Effector CD8-positive, alpha-beta T cell (primary cell): ENCODE measurements around the gene PNPLA1.

Source experiments
- DNase-seq: peaks from one replicate; lab custom pipeline; 2025; lab: John Stamatoyannopoulos, UW

Gene PNPLA1

DNA sequence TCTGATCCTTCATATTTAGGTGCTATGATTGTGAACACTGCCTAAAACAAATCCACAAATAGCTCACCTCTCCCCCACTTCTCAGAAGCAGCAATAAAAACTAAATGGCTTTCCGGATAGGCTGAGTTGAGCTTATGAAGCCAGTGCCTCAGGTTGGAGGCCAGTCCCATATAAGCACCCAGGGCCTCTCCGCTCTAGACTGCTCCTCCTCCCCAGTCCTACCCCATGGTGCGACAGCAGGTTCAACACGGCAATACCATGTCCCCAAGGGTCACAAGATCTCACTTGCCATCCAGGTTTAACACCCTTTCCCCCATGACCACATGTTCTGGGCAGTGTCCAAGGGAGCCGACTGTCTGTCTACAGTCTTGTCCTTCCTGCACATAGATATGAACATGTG, 46.1 kb downstream of the PNPLA1 start:
- no peak for DNase-seq

DNA sequence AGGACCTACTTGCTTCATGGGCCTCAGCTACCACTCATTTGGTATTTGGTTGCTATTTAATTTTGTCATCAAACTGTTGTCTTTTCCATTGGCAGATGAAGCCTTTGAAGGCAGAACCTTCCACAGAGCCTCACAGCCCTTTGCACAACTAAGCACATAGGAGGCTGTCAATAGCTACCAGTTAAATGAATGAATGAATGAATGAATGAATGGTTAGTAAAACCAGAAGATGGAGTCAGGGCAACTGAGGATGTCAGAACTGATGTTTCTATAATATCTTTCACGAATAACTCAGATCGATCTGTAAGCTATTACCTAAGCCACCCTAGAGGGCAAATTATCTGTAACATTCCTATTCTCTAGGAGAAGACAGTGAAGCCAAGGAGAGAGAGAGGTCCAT, 47.8 kb downstream of the PNPLA1 start:
- no peak for DNase-seq

DNA sequence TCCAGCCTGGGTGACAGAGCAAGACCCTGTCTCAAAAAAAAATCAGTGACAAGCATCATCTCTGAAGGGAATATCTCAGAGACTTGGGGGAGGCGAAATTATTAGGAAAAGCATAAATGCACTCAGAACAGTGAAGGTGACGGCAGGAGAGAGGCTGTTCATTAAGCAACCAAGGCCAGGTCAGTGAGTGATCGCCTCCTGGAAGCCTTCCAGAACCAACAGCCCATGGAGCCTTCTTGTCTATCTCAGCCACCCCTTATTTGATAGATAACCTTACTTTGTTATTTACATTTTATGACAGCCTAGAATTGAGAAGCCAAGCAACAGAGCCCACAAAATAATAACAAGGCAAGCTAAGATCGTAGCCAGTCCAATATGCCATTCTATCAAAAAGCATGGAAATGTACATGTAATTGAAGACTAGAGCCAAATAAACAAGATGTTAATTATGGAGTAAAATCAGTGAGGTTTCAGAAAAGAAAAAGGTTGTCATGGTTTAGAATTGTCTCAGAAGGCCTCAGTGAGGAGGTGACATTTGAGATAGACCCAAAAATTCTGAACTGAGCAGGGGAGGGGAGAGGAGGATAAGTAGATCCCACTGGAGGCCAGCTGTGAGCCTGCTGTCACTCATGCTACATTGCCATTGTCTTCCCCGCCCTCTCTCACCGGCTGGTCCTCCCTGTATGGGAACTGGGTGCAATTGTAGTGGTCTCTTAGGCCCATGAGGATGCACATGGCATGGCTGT, 49.0 kb downstream of the PNPLA1 start:
- DNase-seq, result no peak

DNA sequence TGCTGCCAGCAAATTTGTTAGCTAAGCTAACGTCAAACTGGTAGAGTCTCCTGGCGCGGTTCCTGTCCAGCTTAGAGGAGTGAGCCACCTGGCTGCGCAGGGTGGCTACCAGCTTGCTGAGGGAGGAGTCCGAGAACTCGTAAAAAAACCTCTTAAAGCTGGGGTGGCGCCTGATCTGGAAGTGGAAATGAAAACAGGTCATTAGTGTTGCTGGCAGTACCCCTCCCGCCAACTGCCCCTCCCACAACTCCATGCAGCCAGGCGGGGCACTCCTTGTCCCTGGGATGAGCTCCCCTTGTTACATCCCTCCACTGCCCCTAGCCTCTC, 49.5 kb downstream of the PNPLA1 start:
- no peak for DNase-seq

DNA sequence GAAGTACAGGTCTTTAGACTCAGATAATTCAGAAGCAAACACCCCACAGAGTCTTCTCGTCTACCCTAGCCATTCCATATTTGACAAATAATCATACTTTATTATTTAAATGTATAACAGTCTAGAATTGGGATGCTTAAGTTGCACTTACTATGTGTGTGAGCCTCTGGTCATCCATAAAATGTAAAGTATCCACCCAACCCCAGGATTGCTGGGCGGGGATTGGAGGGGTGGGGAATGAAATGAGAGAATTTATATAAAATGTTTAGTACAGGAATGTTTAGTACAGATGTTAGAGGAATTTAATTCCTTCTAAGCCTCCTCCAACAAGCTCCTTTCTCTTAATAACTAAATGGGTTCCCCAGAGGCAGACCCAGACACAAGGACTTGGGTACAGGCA, 50.0 kb downstream of the PNPLA1 start:
- no peak for DNase-seq

DNA sequence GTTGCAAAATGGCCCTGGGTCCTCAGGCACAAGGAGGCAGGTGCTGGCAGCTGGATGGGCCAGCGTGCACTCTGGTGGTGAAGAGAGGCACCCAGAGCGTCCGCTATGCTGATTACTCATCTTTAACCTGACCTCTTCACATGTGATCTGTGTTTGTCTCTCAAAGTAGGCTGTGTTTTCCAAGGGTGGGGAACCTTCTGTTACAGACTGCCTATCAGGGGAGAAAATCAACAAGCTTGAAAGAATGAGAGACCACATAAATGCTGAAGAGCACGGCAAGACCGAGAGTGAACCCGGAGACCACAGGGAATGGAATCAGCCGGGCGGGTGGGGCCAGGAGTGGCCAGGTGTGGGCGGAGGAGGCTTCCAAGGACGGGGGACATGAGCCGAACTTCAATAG, 50.6 kb downstream of the PNPLA1 start:
- DNase-seq, result no peak

DNA sequence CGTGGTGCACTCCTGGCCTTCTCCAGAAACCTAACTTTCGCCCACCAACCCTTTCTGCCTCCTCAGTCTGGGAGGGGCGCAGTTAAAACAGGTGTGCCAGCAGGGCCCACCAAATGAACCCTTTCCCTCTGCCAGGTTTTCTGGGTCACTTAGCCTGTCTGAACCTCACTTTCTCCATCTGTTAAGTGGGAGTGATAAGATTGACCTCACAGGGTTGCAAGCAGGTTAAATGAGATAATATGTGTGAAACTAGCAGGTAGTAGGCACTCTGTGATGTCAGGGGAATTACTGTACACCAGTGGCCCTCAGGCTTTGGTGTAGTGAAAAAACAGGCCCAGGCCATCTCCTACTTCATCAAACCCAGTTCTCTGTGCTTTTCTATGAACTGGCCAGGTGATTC, 52.7 kb downstream of the PNPLA1 start:
- no peak for DNase-seq

DNA sequence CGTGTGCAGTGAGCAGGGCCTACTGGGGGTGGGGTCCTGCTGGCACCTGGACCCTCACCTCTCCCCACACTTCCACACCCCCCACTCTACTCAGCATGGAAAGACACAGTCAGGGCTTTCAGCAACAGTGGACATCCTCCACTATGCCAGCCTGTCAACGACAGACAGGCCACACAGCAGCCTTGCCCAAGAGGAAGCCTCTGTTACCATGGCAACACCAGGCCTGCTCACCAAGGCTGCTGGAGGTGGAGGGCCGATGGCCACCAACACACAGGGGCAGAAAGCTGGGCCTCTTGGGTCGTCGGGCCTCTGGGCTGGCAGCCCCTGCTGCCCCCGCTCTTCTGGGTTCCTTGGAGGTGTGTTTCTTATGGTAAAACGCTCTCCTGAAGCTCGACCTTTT, 53.2 kb downstream of the PNPLA1 start:
- no peak for DNase-seq

DNA sequence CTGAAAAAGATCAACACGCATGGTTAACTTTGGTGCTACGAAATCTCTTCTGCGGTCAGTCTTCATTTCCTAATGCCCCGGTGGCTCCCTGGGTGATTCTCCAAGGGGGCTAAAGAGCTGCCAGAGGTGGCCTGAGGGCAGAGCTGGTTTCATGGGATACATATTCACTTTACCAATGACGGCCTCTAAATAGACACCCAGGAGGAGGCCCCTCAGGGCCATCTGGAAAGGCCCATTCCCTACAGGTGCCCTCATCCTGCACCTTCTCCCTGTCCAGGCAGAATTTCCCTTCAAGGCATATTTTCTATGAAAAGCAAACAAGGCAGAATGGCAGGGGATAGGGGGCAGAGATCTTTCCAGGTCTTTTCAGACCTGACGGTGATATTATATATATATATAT, 54.3 kb downstream of the PNPLA1 start:
- no peak for DNase-seq

DNA sequence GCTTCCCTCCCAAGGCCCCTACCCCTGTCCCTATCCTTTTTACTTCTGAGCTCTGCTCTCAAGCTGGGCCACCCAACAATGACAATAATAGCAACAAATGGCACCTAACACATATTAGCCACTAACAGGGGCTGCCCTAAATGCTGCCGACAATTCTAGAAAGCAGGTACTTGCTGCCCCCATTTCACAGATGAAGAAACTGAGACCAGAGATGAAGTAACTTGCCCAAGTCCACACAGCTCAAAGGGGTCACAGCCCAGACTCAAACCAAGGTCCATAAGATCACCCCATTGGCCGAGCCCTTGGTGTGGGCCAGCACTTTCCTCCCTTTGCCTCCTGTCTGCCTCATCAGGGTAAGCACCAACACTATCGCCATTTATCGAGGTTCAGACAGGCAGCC, 54.9 kb downstream of the PNPLA1 start:
- DNase-seq, result no peak

DNA sequence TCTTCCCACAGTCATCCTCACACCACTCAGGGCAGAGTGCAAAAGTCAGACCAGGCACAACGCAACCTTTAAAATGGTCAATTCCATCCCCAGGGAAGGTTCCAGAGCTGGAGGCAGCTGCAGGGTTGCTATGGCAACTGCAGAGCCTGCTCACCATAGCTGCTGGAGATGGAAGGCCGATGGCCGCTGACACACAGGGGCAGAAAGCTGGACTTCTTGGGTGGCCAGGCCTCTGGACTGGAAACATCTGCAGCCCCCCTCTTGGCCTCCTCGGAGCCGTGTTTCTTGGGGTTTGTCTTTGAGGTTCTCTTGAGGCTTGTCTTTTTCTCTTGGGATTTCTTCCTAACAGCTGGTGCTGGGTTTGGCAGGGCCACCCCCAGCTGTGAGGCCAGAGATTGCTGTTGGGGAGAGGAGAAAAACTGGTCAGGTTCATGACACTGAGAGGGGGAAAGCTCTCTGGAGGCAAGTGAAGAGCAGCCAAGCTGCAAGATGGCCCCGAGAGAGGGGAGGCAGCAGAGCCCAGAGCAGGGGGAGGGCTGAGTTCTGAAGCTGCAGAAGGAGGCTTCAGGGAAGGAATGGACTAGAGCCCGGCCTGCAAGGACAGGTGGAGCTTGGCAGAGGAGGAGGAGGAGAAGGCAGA, 56.6 kb downstream of the PNPLA1 start:
- DNase-seq, result no peak

DNA sequence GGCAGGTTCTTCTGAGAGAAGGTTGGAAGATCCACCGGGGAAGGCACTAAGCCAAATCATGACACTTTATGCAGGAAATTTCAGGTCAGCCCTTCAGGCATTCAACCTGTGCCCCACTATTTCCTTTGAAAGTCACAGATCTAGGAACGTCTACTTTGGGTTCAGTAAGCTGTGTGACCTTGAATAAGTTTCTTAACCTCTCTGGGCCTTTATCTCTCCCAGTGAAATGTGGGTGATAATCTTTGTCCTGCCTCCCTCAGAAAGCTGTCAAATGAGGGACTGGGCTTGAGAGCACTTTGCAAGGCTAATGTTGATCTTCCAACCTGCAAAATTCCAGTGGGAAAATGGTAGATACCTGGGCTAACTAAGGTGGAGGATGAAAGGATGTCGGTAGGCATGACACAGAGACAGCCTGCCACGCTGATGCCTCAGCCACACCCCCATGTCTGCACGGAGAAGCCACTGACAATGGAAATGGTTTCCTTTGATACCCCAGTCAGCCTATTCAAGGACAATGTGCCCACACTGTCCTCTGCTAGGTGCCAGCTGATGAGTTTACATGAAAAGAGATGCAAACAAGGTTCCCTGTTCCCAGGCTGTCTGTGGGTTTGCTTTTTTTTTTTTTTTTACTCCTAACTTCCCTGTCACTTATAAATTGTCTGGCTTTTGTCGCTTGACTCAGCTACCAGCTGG, 57.5 kb downstream of the PNPLA1 start:
- DNase-seq, result no peak

DNA sequence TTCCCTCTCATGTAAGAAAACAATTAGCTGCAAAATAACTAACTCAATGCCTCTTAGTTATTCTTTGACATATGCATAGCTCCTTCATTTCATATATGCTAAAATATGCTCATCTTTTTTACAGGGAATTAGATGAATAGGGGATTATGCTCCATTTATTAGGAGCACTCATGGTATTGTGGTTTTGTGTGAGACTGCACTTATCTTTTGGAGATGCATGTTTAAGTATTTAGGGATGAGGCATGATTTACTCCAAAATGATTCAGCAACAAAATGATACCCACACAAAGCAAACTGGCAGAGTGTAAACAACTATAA, 58.0 kb downstream of the PNPLA1 start:
- no peak for DNase-seq

DNA sequence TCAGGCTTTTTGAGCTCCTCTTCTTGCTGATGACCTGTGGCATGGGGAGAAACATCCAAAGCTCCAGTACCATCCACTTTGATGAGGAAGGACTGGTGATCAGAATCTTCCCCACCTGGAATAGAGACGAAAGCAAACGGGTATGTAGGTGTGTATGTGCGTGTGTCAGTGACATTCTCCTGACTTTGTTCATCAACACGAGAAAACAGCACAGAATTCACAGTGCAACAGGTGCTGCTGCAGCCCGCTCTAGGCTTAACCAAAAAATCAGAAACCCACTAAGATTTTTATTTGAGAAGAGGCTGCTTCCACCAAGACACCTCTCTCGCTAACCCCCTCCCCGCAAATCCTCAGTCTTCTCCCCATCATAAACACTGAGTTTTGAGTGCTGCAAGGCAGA, 58.7 kb downstream of the PNPLA1 start:
- DNase-seq, result no peak

DNA sequence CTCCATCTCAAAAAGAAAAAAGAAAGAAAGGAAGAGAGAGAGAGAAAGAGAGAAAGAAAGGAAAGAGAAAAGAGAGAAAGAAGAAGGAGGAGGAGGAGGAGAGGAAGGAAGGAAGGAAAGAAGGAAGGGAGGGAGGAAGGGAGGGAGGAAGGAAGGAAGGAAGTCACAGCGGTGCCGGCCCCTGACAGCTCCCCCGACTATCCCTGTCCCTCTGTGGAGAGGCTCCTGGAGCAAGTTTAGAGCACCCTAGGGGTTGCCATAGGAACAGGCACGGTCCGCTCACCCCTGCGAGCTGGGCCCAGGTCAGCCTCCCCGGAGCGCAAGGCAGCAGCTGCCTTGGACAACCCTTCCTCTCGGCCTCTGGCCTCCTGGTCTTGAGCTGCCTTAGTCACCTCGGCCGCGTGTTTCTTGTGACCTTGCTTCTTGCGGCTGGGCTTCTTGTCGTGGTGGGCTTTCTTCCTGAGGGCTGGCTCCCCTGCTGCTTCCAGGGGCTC, 60.0 kb downstream of the PNPLA1 start:
- DNase-seq, result no peak

DNA sequence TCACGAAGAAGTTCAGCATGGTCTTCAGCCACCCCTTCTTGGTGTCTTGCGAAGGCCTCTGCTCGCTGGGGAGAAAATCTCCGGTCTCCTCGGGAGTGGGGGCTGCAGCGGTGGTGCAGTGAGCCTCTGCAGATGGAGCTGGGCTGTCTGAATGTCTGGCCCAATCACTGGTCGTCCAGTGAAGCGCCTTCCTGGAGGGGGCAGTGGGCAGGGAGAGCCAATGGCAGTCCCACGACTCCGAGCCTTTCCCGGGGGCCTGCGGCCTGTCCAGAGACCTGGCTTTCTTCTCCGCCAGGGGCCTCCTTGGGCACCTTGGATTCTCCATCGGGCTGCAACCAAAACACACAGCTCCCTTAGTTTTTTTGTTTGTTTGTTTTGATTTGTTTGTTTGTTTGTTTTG, 60.5 kb downstream of the PNPLA1 start:
- no peak for DNase-seq

DNA sequence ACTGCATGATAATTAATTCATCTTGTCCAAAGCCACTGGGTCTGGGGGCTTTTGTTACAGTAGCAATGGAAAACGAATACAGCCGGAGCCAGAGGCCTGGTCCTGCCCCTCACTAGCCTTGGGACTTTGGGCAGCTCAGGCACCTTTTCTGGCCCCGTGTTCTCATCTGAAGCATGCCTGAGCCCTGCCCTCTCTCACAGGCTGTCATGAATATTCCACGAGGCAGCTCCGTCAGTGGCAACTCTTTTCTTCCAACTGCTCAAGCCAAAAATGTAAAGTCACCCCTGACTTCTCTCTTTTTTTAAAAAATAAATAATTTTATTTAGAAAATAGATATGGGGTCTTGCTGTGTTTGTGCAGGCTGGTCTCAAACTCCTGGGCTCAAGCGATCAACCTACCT, 61.5 kb downstream of the PNPLA1 start:
- no peak for DNase-seq

DNA sequence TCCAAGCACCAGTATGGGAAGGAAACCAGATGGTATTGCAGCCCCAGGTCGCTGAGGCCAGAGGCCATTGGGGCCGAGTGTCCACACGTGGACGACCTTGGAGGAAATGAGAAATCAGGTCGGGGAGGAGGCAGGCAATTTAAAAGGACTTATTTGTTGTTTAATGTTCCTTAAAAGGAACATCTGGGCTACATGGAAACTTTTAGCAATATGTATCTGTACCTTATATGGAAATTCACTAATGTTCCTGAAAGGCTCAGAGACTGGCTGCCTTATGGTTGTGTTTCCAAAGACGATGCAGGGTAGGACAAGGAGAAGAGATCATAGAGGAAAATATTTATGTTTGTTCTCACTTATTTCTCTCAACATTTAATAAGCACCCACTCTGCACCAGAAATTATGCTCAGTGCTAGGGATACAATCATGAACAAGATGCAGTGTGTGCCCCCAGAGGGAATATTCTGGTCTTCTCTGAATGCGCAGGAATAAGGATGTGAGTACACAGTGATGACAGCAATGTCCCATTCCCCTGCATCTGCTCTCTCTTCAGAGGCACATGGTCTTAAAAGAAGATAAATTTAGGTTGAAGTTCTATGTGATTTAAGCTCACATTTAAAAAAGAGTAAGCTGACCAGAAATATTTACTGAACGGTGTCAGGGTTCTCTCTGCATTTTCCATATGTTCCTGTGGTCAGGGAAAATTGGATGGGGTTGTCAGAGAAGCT, 63.5 kb downstream of the PNPLA1 start:
- no peak for DNase-seq

DNA sequence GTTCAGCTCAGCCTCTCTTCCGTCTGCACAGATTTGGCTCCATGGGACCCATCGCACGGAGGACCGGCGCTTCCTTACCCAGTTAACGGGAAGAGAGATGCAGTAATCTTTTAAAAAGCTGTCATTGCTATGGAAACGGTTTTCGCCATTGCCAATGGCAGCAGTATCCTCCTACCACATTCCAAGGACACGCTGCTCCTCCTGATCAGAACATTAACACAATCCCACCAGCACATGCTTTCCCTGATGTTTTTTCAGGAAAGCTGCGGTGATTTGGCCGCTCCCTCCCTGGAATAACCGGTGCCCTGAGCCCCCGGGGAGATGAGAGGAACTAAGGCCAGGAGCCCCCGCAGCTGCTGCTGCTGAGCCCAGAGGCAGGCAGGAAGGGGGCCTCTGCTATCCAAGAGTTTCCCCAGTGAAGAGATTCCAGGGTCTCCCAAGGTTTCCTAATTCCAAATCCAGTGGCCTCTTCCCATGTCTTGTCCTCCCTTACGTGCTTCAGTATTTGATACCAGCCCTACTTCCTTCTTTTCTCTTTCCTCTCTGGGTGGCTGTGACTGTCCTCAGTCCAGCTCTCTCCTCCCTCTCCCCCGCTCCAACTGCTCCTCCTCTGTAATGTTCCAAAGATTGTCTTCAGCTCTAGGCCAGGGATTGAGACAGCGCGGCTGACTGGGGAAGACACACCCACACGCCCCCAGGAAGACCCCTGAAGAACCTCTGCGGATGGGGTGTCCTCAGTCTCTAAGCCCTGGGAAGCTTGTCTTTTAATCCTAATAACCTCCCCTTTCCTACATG, 64.3 kb downstream of the PNPLA1 start:
- no peak for DNase-seq

DNA sequence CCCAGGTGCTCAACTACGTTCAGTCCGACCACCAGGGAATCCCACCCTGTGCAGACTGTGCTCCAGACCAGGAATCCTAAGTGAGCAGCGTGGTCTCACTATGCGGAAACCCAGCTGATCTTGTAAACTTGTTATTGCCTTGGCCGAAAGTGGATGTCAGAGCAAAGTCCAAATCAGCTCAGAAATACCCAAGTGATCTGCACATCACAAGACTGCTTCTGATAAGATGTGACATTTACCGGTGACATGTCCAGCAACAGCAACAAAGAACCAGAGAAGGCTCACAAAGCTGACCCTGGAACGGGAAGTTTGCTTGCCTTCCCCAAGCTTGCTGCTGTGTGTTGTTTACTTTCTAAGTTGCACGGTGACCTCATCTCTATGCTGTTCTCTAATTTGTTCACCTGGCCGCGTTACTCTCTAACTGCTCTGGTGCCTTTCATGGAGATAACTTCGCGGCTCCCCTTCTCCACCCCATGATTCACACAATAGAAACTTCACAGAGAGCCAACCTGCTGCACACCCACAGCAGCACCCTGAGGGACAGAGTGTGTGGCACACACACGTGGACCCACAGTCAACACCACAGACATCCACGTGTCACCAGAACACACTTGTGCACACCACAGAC, 65.1 kb downstream of the PNPLA1 start:
- no peak for DNase-seq

DNA sequence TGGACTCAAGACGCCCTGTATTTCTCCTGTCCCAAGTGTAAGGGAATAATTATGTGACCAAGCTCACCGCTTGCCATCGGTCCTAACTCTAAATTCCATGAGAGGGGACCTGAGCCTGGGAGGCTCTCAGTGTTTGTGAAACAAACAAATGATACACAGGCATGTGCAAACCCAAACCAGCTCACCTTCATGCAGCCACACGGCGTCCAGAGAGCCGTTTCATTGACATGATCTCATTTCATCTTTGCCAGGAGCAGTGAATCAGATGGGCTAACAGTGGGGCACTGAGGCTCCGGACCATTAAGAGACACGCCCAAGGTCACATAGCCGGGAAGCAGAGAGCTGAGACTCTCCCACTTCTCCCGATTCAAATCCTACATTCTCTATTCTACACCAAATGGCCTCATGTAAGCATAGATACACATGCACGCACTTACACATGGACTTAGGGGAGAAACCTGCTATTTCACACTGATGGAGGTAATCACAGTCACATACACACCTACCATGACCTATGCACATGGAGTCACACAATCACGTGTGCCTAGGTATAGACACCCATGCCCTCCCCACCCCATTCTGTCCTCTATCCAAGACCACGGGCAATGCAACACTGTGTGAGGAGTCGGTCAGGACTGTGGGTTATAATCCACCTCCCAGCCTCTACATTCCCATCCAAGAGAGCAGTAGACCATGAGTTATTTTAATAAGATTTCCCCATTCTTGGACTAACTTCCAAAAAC, 65.8 kb downstream of the PNPLA1 start:
- no peak for DNase-seq
